Keratinocyte (primary cell): ENCODE data around the gene PRKN. TPM values are rescaled to one million over a fixed set of nuclear protein-coding genes. Genes with fewer than 3 reads are reported as not detected.

Experiments used
- DNase-seq: peaks from one replicate; pipeline ENCODE4 v3.0.0-alpha.2; 2011; ENCODE audit warnings: low read depth, missing footprints, low spot score
- FAIRE-seq: peaks from 2 replicates; lab custom pipeline; 2011; peaks lifted over from hg19 to GRCh38; lab: Jason Lieb, UNC
- H2AFZ ChIP-seq: 2 replicates; pipeline ENCODE4 v1.6.0; 2012; ENCODE audit warnings: low read length, control low read depth, inconsistent platforms; ENCODE audit not compliant: control insufficient read depth
- H3K27ac ChIP-seq: 2 replicates; pipeline ENCODE4 v1.5.1; 2011; ENCODE audit warnings: low read length; ENCODE audit not compliant: control insufficient read depth, insufficient read depth
- H3K27me3 ChIP-seq: 3 replicates; pipeline ENCODE4 v1.6.0; 2011; ENCODE audit warnings: low read length; ENCODE audit not compliant: control insufficient read depth, insufficient read depth; ENCODE audit errors: extremely low read depth
- H3K36me3 ChIP-seq, 2 experiments: 2 replicates in 1 of 2; 3 replicates in 1 of 2; pipeline ENCODE4 v1.5.1; 2011; ENCODE audit warnings: low read length in 2 of 2, mild to moderate bottlenecking in 1 of 2; ENCODE audit not compliant: control insufficient read depth in 2 of 2, insufficient read depth in 2 of 2; ENCODE audit errors: extremely low read depth in 1 of 2
- H3K4me1 ChIP-seq: 3 replicates; pipeline ENCODE4 v1.5.1; 2011; ENCODE audit warnings: low read length; ENCODE audit not compliant: control insufficient read depth, insufficient read depth; ENCODE audit errors: extremely low read depth
- H3K4me2 ChIP-seq: 3 replicates; pipeline ENCODE4 v1.6.0; 2011; ENCODE audit warnings: low read depth, low read length; ENCODE audit not compliant: control insufficient read depth, insufficient read depth; ENCODE audit errors: extremely low read depth
- H3K4me3 ChIP-seq, 3 experiments: fragments of 200-600 bp in 1 of 3; sonication (generic) in 1 of 3; 2 replicates in 2 of 3; 3 replicates in 1 of 3; pipeline ENCODE4 v1.5.1; 2011 to 2016; ENCODE audit warnings: low read length in 3 of 3, mild to moderate bottlenecking in 3 of 3, control low read depth in 2 of 3, inconsistent platforms in 1 of 3, low read depth in 1 of 3, mixed read lengths in 1 of 3, mixed run types in 1 of 3, moderate library complexity in 1 of 3; ENCODE audit not compliant: control insufficient read depth in 2 of 3, insufficient read depth in 2 of 3; ENCODE audit errors: extremely low read depth in 1 of 3
- H3K79me2 ChIP-seq: 2 replicates; pipeline ENCODE4 v1.6.0; 2012; ENCODE audit warnings: low read length; ENCODE audit not compliant: control insufficient read depth, insufficient read depth
- H3K9ac ChIP-seq: 3 replicates; pipeline ENCODE4 v1.6.0; 2011; ENCODE audit warnings: low read length; ENCODE audit not compliant: control insufficient read depth, insufficient read depth; ENCODE audit errors: extremely low read depth
- H3K9me1 ChIP-seq: 3 replicates; pipeline ENCODE4 v1.6.0; 2011; ENCODE audit warnings: low read length; ENCODE audit not compliant: control insufficient read depth, insufficient read depth; ENCODE audit errors: extremely low read depth
- H3K9me3 ChIP-seq: 2 replicates; pipeline ENCODE4 v1.5.1; 2012; ENCODE audit warnings: low read depth, low read length; ENCODE audit not compliant: control insufficient read depth
- H4K20me1 ChIP-seq: 3 replicates; pipeline ENCODE4 v1.6.0; 2011; ENCODE audit warnings: low read length; ENCODE audit not compliant: control insufficient read depth, insufficient read depth; ENCODE audit errors: extremely low read depth
- CTCF ChIP-seq, 3 experiments: IDR thresholded peaks in 1 of 3; conservative IDR thresholded peaks in 1 of 3; optimal IDR thresholded peaks in 1 of 3; 2 replicates in 2 of 3; 3 replicates in 1 of 3; pipeline versions ENCODE3 to v1.5.1; 2011; ENCODE audit warnings: low read length in 3 of 3, mild to moderate bottlenecking in 3 of 3, moderate library complexity in 2 of 3, control low read depth in 1 of 3, inconsistent platforms in 1 of 3; ENCODE audit not compliant: insufficient read depth in 2 of 3; ENCODE audit errors: extremely low read depth in 1 of 3
- EZH2 ChIP-seq: IDR thresholded peaks from one replicate; pipeline ENCODE4 v1.6.1; 2012; ENCODE audit warnings: inconsistent platforms, mild to moderate bottlenecking, low read length, moderate library complexity
- dilution Hi-C: fragments of 300-500 bp; cut with MboI; formaldehyde crosslinking; loops from one replicate; pipeline ENCODE4 v1.7.0; 2020; ENCODE audit warnings: low sequenced_read_pairs; ENCODE audit not compliant: extremely low pct_ligation_motif_present
- polyA plus RNA-seq, 5 experiments: library from polyadenylated mRNA; depleted of rRNA in 3 of 5; stranded (reverse) in 3 of 5; stranded (forward) in 1 of 5; unstranded in 1 of 5; fragments of >200 nt; gene quantifications; 1 replicate in 1 of 5; 2 replicates in 3 of 5; 3 replicates in 1 of 5; pipeline versions ENCODE4 v1.2.1 to v1.2.3, GENCODE V29; 2011 to 2012; ENCODE audit warnings: missing spikeins in 2 of 5, low read depth in 1 of 5, low replicate concordance in 1 of 5

PRKN gene
- polyA plus RNA-seq, 1 donor (not counting 4 experiments of a cell fraction or from before 2014, with no cell fraction given), result 0.67 TPM

- FAIRE-seq, result no peak
- dilution Hi-C loops, result no loop called here
- no peaks in the 10 kb centered on the region for H3K9me3 ChIP-seq
These were observed 884.5 kb downstream of the PRKN start for GRCh38 chr6:161843066-161843465.

GRCh38 chr6:161840380-161840779, 887.2 kb downstream of the PRKN start:
- H3K4me2 ChIP-seq, result no peak overlapping the region
- no peaks in the 10 kb centered on the region for H4K20me1 ChIP-seq
- H3K79me2 ChIP-seq, result no peaks in the 10 kb centered on the region
- no peaks in the 10 kb centered on the region for H3K4me1 ChIP-seq
- no peak for DNase-seq
- no peak for TF ChIP-seq CTCF (optimal IDR thresholded peaks at IDR 0.05 in 1 of 3, IDR thresholded peaks at IDR 0.05 in 1 of 3, conservative IDR thresholded peaks at IDR 0.05 in 1 of 3; ENCODE audit: extremely low read depth in 1 of 3, insufficient read depth in 2 of 3, low read length in 3 of 3)
- no peak for TF ChIP-seq EZH2
- no peak overlapping the region for H3K27ac ChIP-seq
- H3K9me1 ChIP-seq, result no peaks in the 10 kb centered on the region
- dilution Hi-C loops, result no loop called here
- H3K36me3 ChIP-seq, result no peaks in the 10 kb centered on the region
- no peak overlapping the region for H3K4me3 ChIP-seq
- no peak for FAIRE-seq
- H3K27me3 ChIP-seq, result no peaks in the 10 kb centered on the region
- H3K9ac ChIP-seq, result no peak overlapping the region
- H3K9me3 ChIP-seq, result no peaks in the 10 kb centered on the region
- no peak overlapping the region for H2AFZ ChIP-seq

More at GRCh38 chr6:161843066-161843465, 884.5 kb downstream of the PRKN start:
- no peaks in the 10 kb centered on the region for H3K4me1 ChIP-seq
- no peaks in the 10 kb centered on the region for H3K27me3 ChIP-seq
- H2AFZ ChIP-seq, result no peak overlapping the region
- no peaks in the 10 kb centered on the region for H4K20me1 ChIP-seq
- no peaks in the 10 kb centered on the region for H3K36me3 ChIP-seq
- no peaks in the 10 kb centered on the region for H3K9me1 ChIP-seq
- no peak overlapping the region for H3K4me3 ChIP-seq
- H3K4me2 ChIP-seq, result no peak overlapping the region
- no peak overlapping the region for H3K9ac ChIP-seq
- H3K79me2 ChIP-seq, result no peaks in the 10 kb centered on the region
- H3K27ac ChIP-seq, result no peak overlapping the region
- DNase-seq, result no peak
- TF ChIP-seq CTCF (optimal IDR thresholded peaks at IDR 0.05 in 1 of 3, IDR thresholded peaks at IDR 0.05 in 1 of 3, conservative IDR thresholded peaks at IDR 0.05 in 1 of 3; ENCODE audit: extremely low read depth in 1 of 3, insufficient read depth in 2 of 3, low read length in 3 of 3), result no peak
- no peak for TF ChIP-seq EZH2
